ENCODE results near the gene NTM. TPM values are rescaled to one million over a fixed set of nuclear protein-coding genes. Genes with fewer than 3 reads are reported as not detected.

The NTM gene
- total RNA-seq, 1 experiment from 2014 or later: 9.9 TPM

GRCh38 chr11:131978351-131978750, 607.9 kb downstream of the NTM start:
- Mint-ChIP-seq H3K4me1 (peaks cover 65 to 68% of the 10 kb centered on the region in 2 experiments), H3K36me3 (ENCODE audit: insufficient read depth in 1 of 3, low read depth in 3 of 3) (0 out of 7 replicates have a peak, but pooled peaks cover 0 to 2% (median 0%) of the 10 kb centered on the region in 3 experiments), H3K27ac (peak overlapping the region in 2 of 3 experiments; percentile 9 to 89; a peak in 3 of 7 replicates), H3K4me3 (no peak overlapping the region), H3K27me3 (ENCODE audit: low read depth) (no peaks in the 10 kb centered on the region), H3K9me3 (no peaks in the 10 kb centered on the region; a peak in 1 of 5 replicates)
- Histone ChIP-seq H3K23me2 (ENCODE audit: insufficient read length, low read depth, low read length, poor library complexity, severe bottlenecking) (no peaks in the 10 kb centered on the region), H3K14ac (ENCODE audit: insufficient read depth, low read length) (no peak overlapping the region), H2AFZ (ENCODE audit: low read length) (no peak overlapping the region), H3K27me3 (ENCODE audit: insufficient read depth, low read length) (no peaks in the 10 kb centered on the region), H3K9me3 (ENCODE audit: control insufficient read depth, low read depth, low read length) (no peaks in the 10 kb centered on the region), H4K20me1 (ENCODE audit: control insufficient read depth, insufficient read depth, insufficient read length) (no peaks in the 10 kb centered on the region), H3K23ac (ENCODE audit: insufficient read length, low read depth, low read length) (no peak overlapping the region), H3K9ac (ENCODE audit: extremely low read depth, insufficient read length, low read length) (no peak overlapping the region), H4K8ac (replicated peaks; ENCODE audit: insufficient read length, low read depth, low read length) (no peak overlapping the region), H2BK15ac (ENCODE audit: low read depth, low read length) (no peak overlapping the region), H4K5ac (ENCODE audit: insufficient read length, low read depth, low read length) (no peak overlapping the region), H2BK5ac (ENCODE audit: insufficient read length, low read length) (no peak overlapping the region), H2BK20ac (ENCODE audit: low read depth, low read length, poor library complexity, severe bottlenecking) (no peak overlapping the region), H2BK12ac (ENCODE audit: insufficient read length, low read depth, low read length) (no peak overlapping the region), H3T11ph (ENCODE audit: low read length) (no peak overlapping the region), H3K4me1 (ENCODE audit: insufficient read depth, low read length) (peaks cover 16% of the 10 kb centered on the region), H3K79me2 (ENCODE audit: insufficient read depth, low read length) (no peaks in the 10 kb centered on the region), H3K79me1 (ENCODE audit: insufficient read depth, low read depth, low read length, poor library complexity, severe bottlenecking) (no peaks in the 10 kb centered on the region), H3K18ac (ENCODE audit: insufficient read length, low read depth, low read length) (no peak overlapping the region), H3K56ac (ENCODE audit: insufficient read length, low read depth, low read length) (no peak overlapping the region), H2BK120ac (ENCODE audit: low read depth, low read length, poor library complexity, severe bottlenecking) (no peak overlapping the region), H3K4me2 (ENCODE audit: insufficient read depth, insufficient read length, low read length) (no peak overlapping the region), H3K4ac (ENCODE audit: low read depth, low read length) (no peak overlapping the region), H3K27ac (ENCODE audit: insufficient read length, low read depth, low read length) (no peak overlapping the region), H4K91ac (ENCODE audit: insufficient read length, low read depth, low read length) (no peak overlapping the region), H2AK5ac (ENCODE audit: insufficient read length, low read length) (no peak overlapping the region)
- WGBS (ENCODE audit: extremely low coverage, insufficient read length, low lambda C conversion rate): no CpG with 5 or more reads among the region's 5 CpGs
- peak; percentile 36 for DNase-seq
- no peak for TF ChIP-seq CTCF (conservative IDR thresholded peaks at IDR 0.05)
